Measurements from ENCODE around the gene NFIL3. TPM values are rescaled to one million over a fixed set of nuclear protein-coding genes. Genes with fewer than 3 reads are reported as not detected.

NFIL3 gene
- polyA plus RNA-seq, 1 donor from 2014 or later = 31.6 TPM

- Histone ChIP-seq H3K9ac (ENCODE audit: low read length) (no peak overlapping the region), H3K79me2 (replicated peaks; ENCODE audit: insufficient read depth, low read length) (peaks cover 14% of the 10 kb centered on the region), H3K4me3 (ENCODE audit: low read length) (no peak overlapping the region), H3K27ac (ENCODE audit: low read length) (no peak overlapping the region), H2AFZ (ENCODE audit: low read depth, low read length) (no peak overlapping the region), H3K9me3 (ENCODE audit: low read length) (no peaks in the 10 kb centered on the region), H4K20me1 (ENCODE audit: insufficient read depth) (peaks cover 4% of the 10 kb centered on the region), H3K36me3 (ENCODE audit: insufficient read depth, low read length) (no peaks in the 10 kb centered on the region), H3K9me2 (ENCODE audit: insufficient read depth, low read length) (no peaks in the 10 kb centered on the region), H3K27me3 (ENCODE audit: insufficient read depth, low read depth, low read length) (no peaks in the 10 kb centered on the region), H3K4me2 (ENCODE audit: low read length) (no peak overlapping the region), H3F3A (ENCODE audit: insufficient read depth, low read length, poor library complexity, severe bottlenecking) (no peaks in the 10 kb centered on the region)
- TF ChIP-seq POLR2AphosphoS5 (IDR thresholded peaks at IDR 0.05) (no peak), REST (IDR thresholded peaks at IDR 0.05; ENCODE audit: borderline replicate concordance) (no peak)
- TF ChIP-seq, protein P1, sequence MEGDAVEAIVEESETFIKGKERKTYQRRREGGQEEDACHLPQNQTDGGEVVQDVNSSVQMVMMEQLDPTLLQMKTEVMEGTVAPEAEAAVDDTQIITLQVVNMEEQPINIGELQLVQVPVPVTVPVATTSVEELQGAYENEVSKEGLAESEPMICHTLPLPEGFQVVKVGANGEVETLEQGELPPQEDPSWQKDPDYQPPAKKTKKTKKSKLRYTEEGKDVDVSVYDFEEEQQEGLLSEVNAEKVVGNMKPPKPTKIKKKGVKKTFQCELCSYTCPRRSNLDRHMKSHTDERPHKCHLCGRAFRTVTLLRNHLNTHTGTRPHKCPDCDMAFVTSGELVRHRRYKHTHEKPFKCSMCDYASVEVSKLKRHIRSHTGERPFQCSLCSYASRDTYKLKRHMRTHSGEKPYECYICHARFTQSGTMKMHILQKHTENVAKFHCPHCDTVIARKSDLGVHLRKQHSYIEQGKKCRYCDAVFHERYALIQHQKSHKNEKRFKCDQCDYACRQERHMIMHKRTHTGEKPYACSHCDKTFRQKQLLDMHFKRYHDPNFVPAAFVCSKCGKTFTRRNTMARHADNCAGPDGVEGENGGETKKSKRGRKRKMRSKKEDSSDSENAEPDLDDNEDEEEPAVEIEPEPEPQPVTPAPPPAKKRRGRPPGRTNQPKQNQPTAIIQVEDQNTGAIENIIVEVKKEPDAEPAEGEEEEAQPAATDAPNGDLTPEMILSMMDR (IDR thresholded peaks at IDR 0.05; ENCODE audit: poor library complexity, severe bottlenecking) = no peak
Measured at GRCh38 chr9:91411096-91411771, 12.4 kb downstream of the NFIL3 start.

- Histone ChIP-seq H3K9me3 (ENCODE audit: low read length) (no peaks in the 10 kb centered on the region), H3K27me3 (ENCODE audit: insufficient read depth, low read depth, low read length) (no peaks in the 10 kb centered on the region), H3K9me2 (ENCODE audit: insufficient read depth, low read length) (no peaks in the 10 kb centered on the region), H3K79me2 (replicated peaks; ENCODE audit: insufficient read depth, low read length) (peaks cover 5% of the 10 kb centered on the region), H3K4me3 (ENCODE audit: low read length) (no peak overlapping the region), H4K20me1 (ENCODE audit: insufficient read depth) (peaks cover 4% of the 10 kb centered on the region), H3F3A (ENCODE audit: insufficient read depth, low read length, poor library complexity, severe bottlenecking) (no peaks in the 10 kb centered on the region), H3K27ac (ENCODE audit: low read length) (no peak overlapping the region), H3K9ac (ENCODE audit: low read length) (no peak overlapping the region), H3K36me3 (ENCODE audit: insufficient read depth, low read length) (no peaks in the 10 kb centered on the region), H3K4me2 (ENCODE audit: low read length) (no peak overlapping the region), H2AFZ (ENCODE audit: low read depth, low read length) (no peak overlapping the region)
- TF ChIP-seq, protein P1 (IDR thresholded peaks at IDR 0.05; ENCODE audit: poor library complexity, severe bottlenecking) = no peak
- TF ChIP-seq POLR2AphosphoS5 (IDR thresholded peaks at IDR 0.05) = no peak
- TF ChIP-seq RAD21 (conservative IDR thresholded peaks at IDR 0.05) = no peak
- TF ChIP-seq EP300 (conservative IDR thresholded peaks at IDR 0.05; ENCODE audit: poor library complexity, severe bottlenecking) = no peak
- no peak for TF ChIP-seq EZH2 (IDR thresholded peaks at IDR 0.05; ENCODE audit: borderline replicate concordance, insufficient read depth, low read length, poor library complexity, severe bottlenecking)
- TF ChIP-seq SMC3 (conservative IDR thresholded peaks at IDR 0.05; ENCODE audit: poor library complexity) = no peak
- no peak for TF ChIP-seq TAF1 (IDR thresholded peaks at IDR 0.05; ENCODE audit: low read depth)
Measured at GRCh38 chr9:91410161-91410560, 13.5 kb downstream of the NFIL3 start.
